ENCODE results near the gene SMPX.

- TF ChIP-seq EZH2 (IDR thresholded peaks at IDR 0.05; ENCODE audit: low read length) (no peak), CTCF (optimal IDR thresholded peaks at IDR 0.05 in 1 of 3, IDR thresholded peaks at IDR 0.05 in 1 of 3, conservative IDR thresholded peaks at IDR 0.05 in 1 of 3; ENCODE audit: extremely low read depth in 1 of 3, insufficient read depth in 2 of 3, low read length in 3 of 3) (no peak)
Measured at GRCh38 chrX:21728276-21728968, 29.5 kb downstream of the SMPX start.
